H1 (cell line): ENCODE measurements around the gene GNB1L. TPM values are rescaled to one million over a fixed set of nuclear protein-coding genes. Genes with fewer than 3 reads are reported as not detected.

Experiments used
- CTCF ChIA-PET: fragments of 300-600 bp; sonication (Branson Sonifier 250); formaldehyde crosslinking; loops from one replicate; lab custom pipeline; 2021; ENCODE audit not compliant: partially characterized antibody; lab: Charles Lee
- POLR2A ChIA-PET: fragments of 300-600 bp; sonication (Branson Sonifier 250); formaldehyde crosslinking; loops from one replicate; lab custom pipeline; 2021; ENCODE audit warnings: inconsistent platforms; ENCODE audit not compliant: partially characterized antibody; lab: Charles Lee
- DNase-seq, 2 experiments: peaks; one replicate each; pipeline versions ENCODE4 v3.0.0 to v3.0.0-alpha.2; 2010 to 2022; ENCODE audit warnings: low spot score in 2 of 2, low read depth in 1 of 2, mixed read lengths in 1 of 2
- FAIRE-seq: peaks from 2 replicates; lab custom pipeline; 2011; peaks lifted over from hg19 to GRCh38; lab: Jason Lieb, UNC
- H2AFZ ChIP-seq: 2 replicates; pipeline ENCODE4 v1.8.1; 2012; ENCODE audit warnings: low read length, inconsistent platforms
- H2AK5ac ChIP-seq: 2 replicates; pipeline ENCODE4 v1.6.1; 2013; ENCODE audit warnings: low read depth, low read length
- H2BK120ac ChIP-seq: replicated peaks from 2 replicates; pipeline ENCODE3; 2013; ENCODE audit warnings: low read depth, low read length, inconsistent platforms
- H2BK12ac ChIP-seq: 2 replicates; pipeline ENCODE4 v1.6.1; 2013; ENCODE audit warnings: low read depth, low read length
- H2BK15ac ChIP-seq: 2 replicates; pipeline ENCODE4 v1.6.1; 2013; ENCODE audit warnings: low read length
- H2BK20ac ChIP-seq: 2 replicates; pipeline ENCODE4 v1.6.1; 2013; ENCODE audit warnings: low read length
- H2BK5ac ChIP-seq: 2 replicates; pipeline ENCODE4 v1.6.1; 2013; ENCODE audit warnings: low read depth, low read length
- H3K14ac ChIP-seq: 2 replicates; pipeline ENCODE4 v1.6.1; 2013; ENCODE audit warnings: inconsistent platforms; ENCODE audit not compliant: insufficient read length
- H3K18ac ChIP-seq: 2 replicates; pipeline ENCODE4 v1.6.1; 2013; ENCODE audit warnings: low read length; ENCODE audit errors: extremely low read depth
- H3K23ac ChIP-seq: 2 replicates; pipeline ENCODE4 v1.6.1; 2013; ENCODE audit warnings: inconsistent platforms; ENCODE audit not compliant: insufficient read length
- H3K23me2 ChIP-seq: 2 replicates; pipeline ENCODE4 v1.6.1; 2013; ENCODE audit warnings: low read depth, low read length
- H3K27ac ChIP-seq: 2 replicates; pipeline ENCODE4 v1.6.1; 2011; ENCODE audit warnings: low read depth, low read length, inconsistent platforms
- H3K27me3 ChIP-seq, 4 experiments: replicated peaks in 1 of 4; 1 replicate in 1 of 4; 2 replicates in 3 of 4; pipeline versions ENCODE4 v1.6.1 to v1.8.1; 2011 to 2013; ENCODE audit warnings: low read length in 3 of 4, mild to moderate bottlenecking in 3 of 4, inconsistent platforms in 2 of 4, mixed read lengths in 2 of 4, moderate library complexity in 1 of 4; ENCODE audit not compliant: control insufficient read depth in 3 of 4, insufficient read depth in 3 of 4; ENCODE audit errors: extremely low read depth in 1 of 4
- H3K36me3 ChIP-seq, 4 experiments: 2 replicates each; pipeline versions ENCODE4 v1.6.1 to v1.8.1; 2011 to 2013; ENCODE audit warnings: mild to moderate bottlenecking in 4 of 4, low read length in 3 of 4, moderate library complexity in 2 of 4, control low read depth in 1 of 4, inconsistent platforms in 1 of 4; ENCODE audit not compliant: insufficient read depth in 4 of 4, control insufficient read depth in 2 of 4
- H3K4ac ChIP-seq: replicated peaks from 2 replicates; pipeline ENCODE3; 2013; ENCODE audit warnings: low read length, low read depth, mixed read lengths, inconsistent platforms; ENCODE audit not compliant: insufficient read length
- H3K4me1 ChIP-seq, 4 experiments: replicated peaks in 1 of 4; 1 replicate in 1 of 4; 2 replicates in 3 of 4; pipeline versions ENCODE4 v1.6.1 to v1.8.1; 2011 to 2013; ENCODE audit warnings: low read length in 3 of 4, inconsistent platforms in 2 of 4, mixed read lengths in 1 of 4; ENCODE audit not compliant: insufficient read depth in 4 of 4, control insufficient read depth in 3 of 4
- H3K4me2 ChIP-seq, 2 experiments: 2 replicates each; pipeline versions ENCODE4 v1.6.1 to v1.8.1; 2011 to 2013; ENCODE audit warnings: low read depth in 2 of 2, low read length in 2 of 2, control low read depth in 1 of 2, inconsistent platforms in 1 of 2, mild to moderate bottlenecking in 1 of 2; ENCODE audit not compliant: insufficient read depth in 1 of 2
- H3K4me3 ChIP-seq, 4 experiments: fragments of 200-600, 300-600 bp in 1 of 4; sonication (generic), shearing (Covaris generic), sonication (Bioruptor Twin) in 1 of 4; 2 replicates each; pipeline versions ENCODE4 v1.5.1 to v1.8.1; 2011 to 2016; ENCODE audit warnings: low read length in 4 of 4, low read depth in 3 of 4, control low read depth in 2 of 4, inconsistent platforms in 2 of 4, mild to moderate bottlenecking in 2 of 4, mixed read lengths in 1 of 4, moderate library complexity in 1 of 4; ENCODE audit not compliant: insufficient read depth in 2 of 4; ENCODE audit errors: extremely low read depth in 1 of 4
- H3K56ac ChIP-seq: replicated peaks from 2 replicates; pipeline ENCODE3; 2013; ENCODE audit warnings: low read depth, mild to moderate bottlenecking, mixed read lengths, low read length, inconsistent platforms; ENCODE audit not compliant: insufficient read length
- H3K79me1 ChIP-seq: 2 replicates; pipeline ENCODE4 v1.6.1; 2013; ENCODE audit warnings: low read depth, low read length, control low read depth
- H3K79me2 ChIP-seq, 2 experiments: 2 replicates each; pipeline versions ENCODE4 v1.6.1 to v1.8.1; 2012 to 2013; ENCODE audit warnings: low read length in 2 of 2, mild to moderate bottlenecking in 2 of 2, inconsistent platforms in 1 of 2; ENCODE audit not compliant: insufficient read depth in 2 of 2, control insufficient read depth in 1 of 2
- H3K9ac ChIP-seq, 4 experiments: replicated peaks in 1 of 4; 1 replicate in 1 of 4; 2 replicates in 3 of 4; pipeline versions ENCODE4 v1.6.1 to v1.8.1; 2011 to 2013; ENCODE audit warnings: low read depth in 3 of 4, low read length in 3 of 4, control low read depth in 2 of 4, mild to moderate bottlenecking in 2 of 4, moderate library complexity in 2 of 4, inconsistent platforms in 1 of 4; ENCODE audit errors: extremely low read depth in 1 of 4
- H3K9me3 ChIP-seq, 2 experiments: 2 replicates each; pipeline versions ENCODE4 v1.6.1 to v1.8.1; 2012 to 2013; ENCODE audit warnings: mild to moderate bottlenecking in 2 of 2, moderate library complexity in 2 of 2, control low read depth in 1 of 2, inconsistent platforms in 1 of 2, low read depth in 1 of 2, low read length in 1 of 2, mixed read lengths in 1 of 2; ENCODE audit not compliant: insufficient read depth in 2 of 2
- H4K20me1 ChIP-seq, 2 experiments: replicated peaks in 1 of 2; 2 replicates each; pipeline versions ENCODE3 to v1.8.1; 2011 to 2013; ENCODE audit warnings: inconsistent platforms in 2 of 2, low read length in 2 of 2, mild to moderate bottlenecking in 1 of 2; ENCODE audit not compliant: insufficient read depth in 2 of 2, control insufficient read depth in 1 of 2
- H4K5ac ChIP-seq: 2 replicates; pipeline ENCODE4 v1.6.1; 2013; ENCODE audit warnings: low read length, low read depth, mixed read lengths, inconsistent platforms; ENCODE audit not compliant: insufficient read length
- H4K8ac ChIP-seq: 2 replicates; pipeline ENCODE4 v1.8.0; 2013; ENCODE audit warnings: mild to moderate bottlenecking, moderate library complexity, low read length, inconsistent platforms; ENCODE audit not compliant: insufficient read depth; ENCODE audit errors: extremely low read depth
- H4K91ac ChIP-seq: replicated peaks from 2 replicates; pipeline ENCODE3; 2013; ENCODE audit warnings: low read length, mixed read lengths, inconsistent platforms; ENCODE audit not compliant: insufficient read length
- CBX5 ChIP-seq: fragments of 300-800, 300-1000 bp; sonication (generic); IDR thresholded peaks from 2 replicates; pipeline ENCODE4 v1.7.1; 2016; ENCODE audit warnings: antibody characterized with exemption, low read length, low read depth
- CTBP2 ChIP-seq: IDR thresholded peaks from 2 replicates; pipeline ENCODE4 v1.7.0; 2011; ENCODE audit warnings: borderline replicate concordance, mild to moderate bottlenecking, moderate library complexity, mixed read lengths, low read length; ENCODE audit not compliant: insufficient read depth, insufficient read length
- FOSL1 ChIP-seq: IDR thresholded peaks from 2 replicates; pipeline ENCODE4 v1.6.1; 2011; ENCODE audit warnings: mild to moderate bottlenecking, low read depth, low read length, moderate library complexity; ENCODE audit not compliant: insufficient read depth
- RBBP5 ChIP-seq: IDR thresholded peaks from 2 replicates; pipeline ENCODE4 v1.7.1; 2012; ENCODE audit warnings: low read depth, mild to moderate bottlenecking, inconsistent platforms, low read length, moderate library complexity, borderline replicate concordance
- SUZ12 ChIP-seq: fragments of 200-600 bp; sonication (generic); IDR thresholded peaks from 2 replicates; pipeline ENCODE4 v1.6.1; 2012; ENCODE audit warnings: mild to moderate bottlenecking, inconsistent platforms, low read length, moderate library complexity, mixed read lengths
- TAF1 ChIP-seq: IDR thresholded peaks from 2 replicates; pipeline ENCODE4 v1.6.1; 2011; ENCODE audit warnings: mild to moderate bottlenecking, low read depth, low read length
- WGBS, 2 experiments: shearing (Covaris generic) in 1 of 2; methylation state at CpG; one replicate each; pipeline versions ENCODE4 v1.1.6 to v1.1.7; 2013 to 2015; ENCODE audit warnings: low lambda C conversion rate in 2 of 2, mixed read lengths in 2 of 2, inconsistent platforms in 1 of 2, low coverage in 1 of 2, missing lambda C conversion rate in 1 of 2; ENCODE audit not compliant: insufficient replicate concordance in 2 of 2, insufficient coverage in 1 of 2, insufficient read length in 1 of 2; ENCODE audit errors: extremely low coverage in 1 of 2, missing lambda C conversion rate in 1 of 2; 5-methylcytosine and 5-hydroxymethylcytosine counted together
- polyA plus RNA-seq, 7 experiments: library from polyadenylated mRNA; depleted of rRNA in 3 of 7; stranded (reverse) in 5 of 7; unstranded in 2 of 7; fragments of >200 nt in 5 of 7; fragments of 200-250 nt in 2 of 7; gene quantifications; 1 replicate in 5 of 7; 2 replicates in 1 of 7; 4 replicates in 1 of 7; pipeline versions ENCODE4 v1.2.1 to v1.2.3, GENCODE V29; 2011 to 2013; ENCODE audit warnings: missing spikeins in 2 of 7, mixed read lengths in 2 of 7
- total RNA-seq: library from RNA; stranded (reverse); fragmentation: NEBNext Ultra II Directional; extraction: Animal tissue kit (Norgen Biotek cat#: 25700); gene quantifications from 2 replicates; pipeline ENCODE4 v1.2.1, GENCODE V29; 2021

GNB1L gene
- total and polyA plus RNA-seq, 2 of the 8 experiments (the other 6 are each of a cell fraction or from before 2014, with no cell fraction given), result 14.0 to 15.6 TPM

DNA sequence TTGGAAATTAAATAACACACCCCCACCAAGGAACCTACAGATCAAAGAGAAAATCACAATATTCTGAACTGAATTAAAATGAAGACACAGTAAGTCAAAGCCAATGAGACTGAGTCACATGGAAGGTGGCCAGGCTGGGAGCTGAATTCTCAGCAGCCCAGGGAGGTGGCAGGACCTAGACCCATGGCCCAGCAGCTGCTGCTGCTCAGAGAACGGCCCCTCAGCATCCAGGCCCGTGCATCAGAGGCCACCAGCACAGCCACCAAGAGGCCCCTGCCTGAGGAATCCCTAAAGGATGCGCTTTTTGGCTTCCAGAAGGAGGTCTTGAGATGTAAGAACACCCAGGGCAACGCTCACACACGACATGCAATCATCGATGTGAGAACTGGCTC lies 59.1 kb downstream of the GNB1L start:
- H4K91ac ChIP-seq, result no peak overlapping the region
- TF ChIP-seq SUZ12 (no peak), CBX5 (no peak), RBBP5 (no peak), CTBP2 (no peak), TAF1 (no peak), FOSL1 (no peak)
- TF ChIP-seq, all 59 proteins: peak for 0
- WGBS, 2 experiments, result 94% methylated on average over 6 of the region's 6 CpGs; no CpG with 5 or more reads in 1 of the 2 experiments
- H2BK12ac ChIP-seq, result no peak overlapping the region
- no peaks in the 10 kb centered on the region for H3K79me2 ChIP-seq
- H3K9me3 ChIP-seq, result no peaks in the 10 kb centered on the region
- H3K27ac ChIP-seq, result no peak overlapping the region
- H3K56ac ChIP-seq, result no peak overlapping the region
- no peak overlapping the region for H3K4ac ChIP-seq
- H4K8ac ChIP-seq, result no peak overlapping the region
- H4K5ac ChIP-seq, result no peak overlapping the region
- ChIA-PET CTCF (interaction anchor here (0.9 to 1.2 kb wide), 3 partner anchors 34 to 116 kb away, joined by 3 to 4 read pairs (median 4); no protein-coding TSS in a partner anchor), POLR2A (interaction anchor here (0.6 kb wide), 1 partner anchor 354 kb away, joined by 3 read pairs; no protein-coding TSS in a partner anchor)
- no peaks in the 10 kb centered on the region for H3K27me3 ChIP-seq
- H3K23me2 ChIP-seq, result no peaks in the 10 kb centered on the region
- no peak overlapping the region for H2BK20ac ChIP-seq
- no peak overlapping the region for H3K4me2 ChIP-seq
- H3K4me1 ChIP-seq, result no peaks in the 10 kb centered on the region; a peak in 1 of 7 replicates
- no peak overlapping the region for H3K18ac ChIP-seq
- no peaks in the 10 kb centered on the region for H3K36me3 ChIP-seq
- DNase-seq (no peak), FAIRE-seq (no peak)
- H4K20me1 ChIP-seq, result peaks cover 0 to 5% of the 10 kb centered on the region in 2 experiments
- no peak overlapping the region for H2BK5ac ChIP-seq
- no peak overlapping the region for H3K9ac ChIP-seq
- no peak overlapping the region for H3K23ac ChIP-seq
- H3K14ac ChIP-seq, result no peak overlapping the region
- H2AK5ac ChIP-seq, result no peak overlapping the region
- H3K4me3 ChIP-seq, result no peak overlapping the region
- H2BK120ac ChIP-seq, result no peak overlapping the region
- H2BK15ac ChIP-seq, result no peak overlapping the region
- H2AFZ ChIP-seq, result no peak overlapping the region
- H3K79me1 ChIP-seq, result 0 out of 2 replicates have a peak, but pooled peaks cover 2% of the 10 kb centered on the region
